ENCODE data around the gene BIRC3. TPM values are rescaled to one million over a fixed set of nuclear protein-coding genes. Genes with fewer than 3 reads are reported as not detected.

The BIRC3 gene
- total RNA-seq, 2 experiments from 2014 or later = 102 to 108 TPM

GRCh38 chr11:102269927-102270326 is 47.4 kb upstream of the BIRC3 start:
- Mint-ChIP-seq H3K9me3 (no peaks in the 10 kb centered on the region), H3K27ac (no peak overlapping the region), H3K27me3 (peaks cover 15% of the 10 kb centered on the region), H3K36me3 (ENCODE audit: low read depth) (no peaks in the 10 kb centered on the region), H3K4me1 (ENCODE audit: low read depth) (peaks cover 19% of the 10 kb centered on the region), H3K4me3 (peak overlapping the region; percentile 26)
- ChIA-PET CTCF (interaction anchor here (0.9 to 3.2 kb wide), 9 partner anchors 9 to 344 kb away, joined by 3 to 23 read pairs (median 15); no protein-coding TSS in a partner anchor), POLR2A (no interaction called here)
- ATAC-seq = peak; percentile 28
- no peak for DNase-seq
- TF ChIP-seq CTCF (IDR thresholded peaks at IDR 0.05) = no peak
- intact Hi-C loops (cut with micrococcal nuclease) = no loop called here

- no peaks in the 10 kb centered on the region for H3K36me3 Mint-ChIP-seq (ENCODE audit: low read depth)
- no peak overlapping the region for H3K4me3 Mint-ChIP-seq
- H3K27me3 Mint-ChIP-seq = peaks cover 21% of the 10 kb centered on the region
- CTCF ChIA-PET = no interaction called here
- TF ChIP-seq CTCF (IDR thresholded peaks at IDR 0.05) = no peak
- no peak overlapping the region for H3K27ac Mint-ChIP-seq
- ATAC-seq (no peak), DNase-seq (no peak)
- peaks cover 20% of the 10 kb centered on the region for H3K4me1 Mint-ChIP-seq (ENCODE audit: low read depth)
- H3K9me3 Mint-ChIP-seq = no peaks in the 10 kb centered on the region
- intact Hi-C loops (cut with micrococcal nuclease) = no loop called here
- POLR2A ChIA-PET = no interaction called here
Observed at GRCh38 chr11:102272047-102272824, 45.0 kb upstream of the BIRC3 start.

- CTCF ChIA-PET = interaction anchor here (1.8 to 1.9 kb wide), 2 partner anchors 14 kb away, joined by 5 to 7 read pairs; no protein-coding TSS in a partner anchor
- Mint-ChIP-seq H3K9me3 (no peaks in the 10 kb centered on the region), H3K27ac (no peak overlapping the region), H3K36me3 (ENCODE audit: low read depth) (no peaks in the 10 kb centered on the region), H3K4me1 (ENCODE audit: low read depth) (peaks cover 14% of the 10 kb centered on the region), H3K27me3 (peaks cover 14% of the 10 kb centered on the region), H3K4me3 (no peak overlapping the region)
- no peak for TF ChIP-seq CTCF (IDR thresholded peaks at IDR 0.05)
- ATAC-seq = no peak
- intact Hi-C loops (cut with micrococcal nuclease) = no loop called here
- POLR2A ChIA-PET = no interaction called here
- DNase-seq = no peak
Observed at GRCh38 chr11:102274628-102275027, 42.7 kb upstream of the BIRC3 start.

- Mint-ChIP-seq H3K4me3 (no peak overlapping the region), H3K27me3 (peaks cover 14% of the 10 kb centered on the region), H3K4me1 (ENCODE audit: low read depth) (peaks cover 13% of the 10 kb centered on the region), H3K9me3 (no peaks in the 10 kb centered on the region), H3K27ac (no peak overlapping the region), H3K36me3 (ENCODE audit: low read depth) (no peaks in the 10 kb centered on the region)
- DNase-seq (no peak), ATAC-seq (no peak)
- intact Hi-C loops (cut with micrococcal nuclease) = no loop called here
- ChIA-PET CTCF (interaction anchor here (0.7 kb wide), 1 partner anchor 8 kb away, joined by 3 read pairs; no protein-coding TSS in a partner anchor), POLR2A (no interaction called here)
- TF ChIP-seq CTCF (IDR thresholded peaks at IDR 0.05) = no peak
Observed at GRCh38 chr11:102276362-102276761, 40.9 kb upstream of the BIRC3 start.

- intact Hi-C loops (cut with micrococcal nuclease) = no loop called here
- no peak overlapping the region for H3K27ac Mint-ChIP-seq
- H3K4me3 Mint-ChIP-seq = no peak overlapping the region
- DNase-seq (no peak), ATAC-seq (no peak)
- ChIA-PET POLR2A (no interaction called here), CTCF (interaction anchor here (0.7 to 1.7 kb wide), 2 partner anchors 8 to 18 kb away, joined by 3 to 5 read pairs; no protein-coding TSS in a partner anchor)
- H3K27me3 Mint-ChIP-seq = peaks cover 11% of the 10 kb centered on the region
- H3K36me3 Mint-ChIP-seq (ENCODE audit: low read depth) = no peaks in the 10 kb centered on the region
- TF ChIP-seq CTCF (IDR thresholded peaks at IDR 0.05) = no peak
- H3K9me3 Mint-ChIP-seq = no peaks in the 10 kb centered on the region
- H3K4me1 Mint-ChIP-seq (ENCODE audit: low read depth) = peaks cover 13% of the 10 kb centered on the region
Observed at GRCh38 chr11:102276783-102277182, 40.5 kb upstream of the BIRC3 start.
